Neural cell (in vitro differentiated cells): Measurements from ENCODE around the gene UROC1. TPM values are rescaled to one million over a fixed set of nuclear protein-coding genes. Genes with fewer than 3 reads are reported as not detected.

Experiments
- H2AFZ ChIP-seq: fragments of 200-600, 300-800 bp; sonication (generic), shearing (Covaris generic); 2 replicates; pipeline ENCODE4 v1.6.0; 2014; ENCODE audit warnings: low read depth, mild to moderate bottlenecking, antibody characterized with exemption, low read length, moderate library complexity
- H3F3A ChIP-seq: fragments of 200-600 bp; shearing (Covaris generic); 2 replicates; pipeline ENCODE4 v1.6.1; 2016; ENCODE audit warnings: mild to moderate bottlenecking, moderate library complexity, mixed read lengths, antibody characterized with exemption, low read length; ENCODE audit not compliant: insufficient read depth, poor library complexity, severe bottlenecking
- H3K27ac ChIP-seq: fragments of 200-600, 300-800 bp; sonication (generic), shearing (Covaris generic); 2 replicates; pipeline ENCODE4 v1.5.1; 2014; ENCODE audit warnings: mild to moderate bottlenecking, low read length, moderate library complexity
- H3K27me3 ChIP-seq: fragments of 300-800, 200-600 bp; sonication (generic), shearing (Covaris generic); 2 replicates; pipeline ENCODE4 v1.6.0; 2014; ENCODE audit warnings: mild to moderate bottlenecking, low read depth, low read length, moderate library complexity; ENCODE audit not compliant: insufficient read depth
- H3K36me3 ChIP-seq: fragments of 300-800, 200-600 bp; sonication (generic), shearing (Covaris generic); 2 replicates; pipeline ENCODE4 v1.5.1; 2014; ENCODE audit warnings: mild to moderate bottlenecking, antibody characterized with exemption, low read length, moderate library complexity; ENCODE audit not compliant: insufficient read depth
- H3K4me2 ChIP-seq: fragments of 300-800, 200-600 bp; sonication (generic), shearing (Covaris generic); 2 replicates; pipeline ENCODE4 v1.6.0; 2014; ENCODE audit warnings: mild to moderate bottlenecking, low read length
- H3K4me3 ChIP-seq: fragments of 300-800, 200-600 bp; sonication (generic), shearing (Covaris generic); 2 replicates; pipeline ENCODE4 v1.5.1; 2014; ENCODE audit warnings: mild to moderate bottlenecking, low read length, moderate library complexity
- H3K79me2 ChIP-seq: fragments of 200-600 bp; shearing (Covaris generic); replicated peaks from 2 replicates; pipeline ENCODE4 v1.6.0; 2014; ENCODE audit warnings: mild to moderate bottlenecking, low read length, moderate library complexity; ENCODE audit not compliant: insufficient read depth
- H3K9ac ChIP-seq: fragments of 300-800, 200-600 bp; sonication (generic), shearing (Covaris generic); 2 replicates; pipeline ENCODE4 v1.6.1; 2016; ENCODE audit warnings: mild to moderate bottlenecking, low read length, mixed read lengths
- H3K9me2 ChIP-seq: fragments of 200-600 bp; shearing (Covaris generic); 2 replicates; pipeline ENCODE4 v1.6.1; 2016; ENCODE audit warnings: mild to moderate bottlenecking, low read length, mixed read lengths; ENCODE audit not compliant: insufficient read depth
- H3K9me3 ChIP-seq: fragments of 200-600, 300-800 bp; sonication (generic), shearing (Covaris generic); 2 replicates; pipeline ENCODE4 v1.6.1; 2016; ENCODE audit warnings: mild to moderate bottlenecking, mixed run types, low read length, moderate library complexity, mixed read lengths
- H4K20me1 ChIP-seq: fragments of 200-600 bp; shearing (Covaris generic); 2 replicates; pipeline ENCODE4 v1.6.1; 2016; ENCODE audit warnings: mild to moderate bottlenecking, mixed run types; ENCODE audit not compliant: insufficient read depth
- CTCF ChIP-seq: fragments of 450-650 bp; IDR thresholded peaks from 2 replicates; pipeline ENCODE4 v1.5.1; 2014; ENCODE audit warnings: antibody characterized with exemption, mild to moderate bottlenecking, moderate library complexity; ENCODE audit not compliant: poor library complexity, severe bottlenecking
- EP300 ChIP-seq: fragments of 450-650 bp; conservative IDR thresholded peaks from 2 replicates; pipeline ENCODE4 v1.6.1; 2014; ENCODE audit warnings: antibody characterized with exemption, mild to moderate bottlenecking, moderate library complexity; ENCODE audit not compliant: poor library complexity, severe bottlenecking
- EZH2 ChIP-seq: fragments of 200-600, 300-800 bp; shearing (Covaris generic), sonication (generic); IDR thresholded peaks from 2 replicates; pipeline ENCODE4 v1.6.1; 2014; ENCODE audit warnings: antibody characterized with exemption, low read length, borderline replicate concordance, mild to moderate bottlenecking; ENCODE audit not compliant: insufficient read depth, poor library complexity, severe bottlenecking
- MXI1 ChIP-seq: fragments of 450-650 bp; conservative IDR thresholded peaks from 2 replicates; pipeline ENCODE4 v1.6.1; 2014; ENCODE audit warnings: antibody characterized with exemption, mild to moderate bottlenecking; ENCODE audit not compliant: poor library complexity, severe bottlenecking
- POLR2AphosphoS5 ChIP-seq: IDR thresholded peaks from 2 replicates; pipeline ENCODE4 v1.6.1; 2012
- RAD21 ChIP-seq: fragments of 450-650 bp; conservative IDR thresholded peaks from 2 replicates; pipeline ENCODE4 v1.6.1; 2014; ENCODE audit warnings: antibody characterized with exemption, mild to moderate bottlenecking, moderate library complexity
- SMC3 ChIP-seq: fragments of 450-650 bp; conservative IDR thresholded peaks from 2 replicates; pipeline ENCODE4 v1.6.1; 2014; ENCODE audit warnings: antibody characterized with exemption, mild to moderate bottlenecking, moderate library complexity; ENCODE audit not compliant: poor library complexity
- TAF1 ChIP-seq: IDR thresholded peaks from 2 replicates; pipeline ENCODE4 v1.6.1; 2012; ENCODE audit warnings: low read depth
- polyA plus RNA-seq: library from polyadenylated mRNA; depleted of rRNA; stranded (reverse); fragments of >200 nt; gene quantifications from 2 replicates; pipeline ENCODE4 v1.2.3, GENCODE V29; 2014
- TF ChIP-seq, protein P1 (sequence below): IDR thresholded peaks from 2 replicates; pipeline ENCODE4 v1.6.1; 2012; ENCODE audit warnings: borderline replicate concordance

The UROC1 gene
- polyA plus RNA-seq, 1 donor from 2014 or later, result not detected

- Histone ChIP-seq H3K79me2 (no peaks in the 10 kb centered on the region), H3K9ac (no peak overlapping the region), H2AFZ (no peak overlapping the region), H3K4me2 (no peak overlapping the region), H3K27me3 (no peaks in the 10 kb centered on the region), H3K36me3 (no peaks in the 10 kb centered on the region), H4K20me1 (no peaks in the 10 kb centered on the region), H3K4me3 (no peak overlapping the region), H3K9me2 (no peaks in the 10 kb centered on the region), H3K9me3 (peaks cover 3% of the 10 kb centered on the region), H3K27ac (no peak overlapping the region), H3F3A (no peaks in the 10 kb centered on the region)
- TF ChIP-seq CTCF, result no peak
- TF ChIP-seq POLR2AphosphoS5, result no peak
- no peak for TF ChIP-seq TAF1
- TF ChIP-seq EZH2, result no peak
- TF ChIP-seq SMC3, result no peak
- TF ChIP-seq EP300, result no peak
- TF ChIP-seq MXI1, result no peak
- TF ChIP-seq RAD21, result no peak
- TF ChIP-seq, protein P1, sequence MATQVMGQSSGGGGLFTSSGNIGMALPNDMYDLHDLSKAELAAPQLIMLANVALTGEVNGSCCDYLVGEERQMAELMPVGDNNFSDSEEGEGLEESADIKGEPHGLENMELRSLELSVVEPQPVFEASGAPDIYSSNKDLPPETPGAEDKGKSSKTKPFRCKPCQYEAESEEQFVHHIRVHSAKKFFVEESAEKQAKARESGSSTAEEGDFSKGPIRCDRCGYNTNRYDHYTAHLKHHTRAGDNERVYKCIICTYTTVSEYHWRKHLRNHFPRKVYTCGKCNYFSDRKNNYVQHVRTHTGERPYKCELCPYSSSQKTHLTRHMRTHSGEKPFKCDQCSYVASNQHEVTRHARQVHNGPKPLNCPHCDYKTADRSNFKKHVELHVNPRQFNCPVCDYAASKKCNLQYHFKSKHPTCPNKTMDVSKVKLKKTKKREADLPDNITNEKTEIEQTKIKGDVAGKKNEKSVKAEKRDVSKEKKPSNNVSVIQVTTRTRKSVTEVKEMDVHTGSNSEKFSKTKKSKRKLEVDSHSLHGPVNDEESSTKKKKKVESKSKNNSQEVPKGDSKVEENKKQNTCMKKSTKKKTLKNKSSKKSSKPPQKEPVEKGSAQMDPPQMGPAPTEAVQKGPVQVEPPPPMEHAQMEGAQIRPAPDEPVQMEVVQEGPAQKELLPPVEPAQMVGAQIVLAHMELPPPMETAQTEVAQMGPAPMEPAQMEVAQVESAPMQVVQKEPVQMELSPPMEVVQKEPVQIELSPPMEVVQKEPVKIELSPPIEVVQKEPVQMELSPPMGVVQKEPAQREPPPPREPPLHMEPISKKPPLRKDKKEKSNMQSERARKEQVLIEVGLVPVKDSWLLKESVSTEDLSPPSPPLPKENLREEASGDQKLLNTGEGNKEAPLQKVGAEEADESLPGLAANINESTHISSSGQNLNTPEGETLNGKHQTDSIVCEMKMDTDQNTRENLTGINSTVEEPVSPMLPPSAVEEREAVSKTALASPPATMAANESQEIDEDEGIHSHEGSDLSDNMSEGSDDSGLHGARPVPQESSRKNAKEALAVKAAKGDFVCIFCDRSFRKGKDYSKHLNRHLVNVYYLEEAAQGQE, result no peak
Measured at GRCh38 chr3:126433105-126433430, 84.5 kb downstream of the UROC1 start.

DNA sequence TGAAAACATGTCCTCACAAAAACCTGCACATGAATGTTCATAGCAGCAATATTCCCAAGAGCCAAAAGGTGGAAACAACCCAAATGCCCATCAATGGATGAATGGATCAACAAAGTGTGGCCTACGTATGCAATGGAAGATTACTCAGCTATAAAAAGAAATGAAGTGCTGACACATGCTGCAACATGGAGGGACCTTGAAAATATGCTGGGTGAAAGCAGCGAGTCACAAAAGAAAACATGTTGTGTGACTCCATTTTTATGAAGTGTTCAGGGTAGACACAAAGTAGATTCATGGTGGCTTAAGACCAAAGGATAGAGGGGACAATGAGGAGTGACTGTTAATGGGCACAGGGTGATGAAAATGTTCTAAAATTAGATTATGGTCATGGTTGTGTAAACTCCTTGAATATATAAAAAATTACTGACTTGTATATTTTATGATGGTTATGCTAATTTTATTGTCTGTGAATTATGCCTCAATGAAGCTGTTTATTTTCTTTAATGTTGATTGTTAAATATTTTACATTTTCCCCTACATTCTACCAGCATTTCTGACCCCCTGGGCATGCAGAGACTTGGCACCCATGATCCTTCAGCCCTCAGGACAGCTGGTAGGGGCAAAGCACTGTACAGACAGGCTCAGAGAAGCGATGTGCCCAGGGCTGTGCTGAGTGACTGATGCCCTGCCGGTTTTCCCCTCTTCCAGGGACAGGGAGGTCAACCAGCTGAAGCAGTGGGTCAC is 85.0 kb downstream of the UROC1 start:
- H3K27me3 ChIP-seq, result no peaks in the 10 kb centered on the region
- no peaks in the 10 kb centered on the region for H3K9me2 ChIP-seq
- no peaks in the 10 kb centered on the region for H4K20me1 ChIP-seq
- no peaks in the 10 kb centered on the region for H3K79me2 ChIP-seq
- H3K36me3 ChIP-seq, result no peaks in the 10 kb centered on the region
- peaks cover 3% of the 10 kb centered on the region for H3K9me3 ChIP-seq
- H3K9ac ChIP-seq, result no peak overlapping the region
- no peak overlapping the region for H3K4me3 ChIP-seq
- no peaks in the 10 kb centered on the region for H3F3A ChIP-seq
- H2AFZ ChIP-seq, result no peak overlapping the region
- H3K27ac ChIP-seq, result no peak overlapping the region
- H3K4me2 ChIP-seq, result no peak overlapping the region
- TF ChIP-seq EZH2 (no peak), MXI1 (no peak), SMC3 (no peak), RAD21 (no peak), CTCF (no peak), EP300 (no peak), TAF1 (no peak), POLR2AphosphoS5 (no peak)
- TF ChIP-seq, protein P1, result no peak
